Measurements from ENCODE around the gene LSAMP.
"Not testable (repeated sequence)": the region's sequence is repeated elsewhere in the genome, so short reads cannot be mapped to it uniquely, and the experiment has no call there.

The LSAMP gene

DNA sequence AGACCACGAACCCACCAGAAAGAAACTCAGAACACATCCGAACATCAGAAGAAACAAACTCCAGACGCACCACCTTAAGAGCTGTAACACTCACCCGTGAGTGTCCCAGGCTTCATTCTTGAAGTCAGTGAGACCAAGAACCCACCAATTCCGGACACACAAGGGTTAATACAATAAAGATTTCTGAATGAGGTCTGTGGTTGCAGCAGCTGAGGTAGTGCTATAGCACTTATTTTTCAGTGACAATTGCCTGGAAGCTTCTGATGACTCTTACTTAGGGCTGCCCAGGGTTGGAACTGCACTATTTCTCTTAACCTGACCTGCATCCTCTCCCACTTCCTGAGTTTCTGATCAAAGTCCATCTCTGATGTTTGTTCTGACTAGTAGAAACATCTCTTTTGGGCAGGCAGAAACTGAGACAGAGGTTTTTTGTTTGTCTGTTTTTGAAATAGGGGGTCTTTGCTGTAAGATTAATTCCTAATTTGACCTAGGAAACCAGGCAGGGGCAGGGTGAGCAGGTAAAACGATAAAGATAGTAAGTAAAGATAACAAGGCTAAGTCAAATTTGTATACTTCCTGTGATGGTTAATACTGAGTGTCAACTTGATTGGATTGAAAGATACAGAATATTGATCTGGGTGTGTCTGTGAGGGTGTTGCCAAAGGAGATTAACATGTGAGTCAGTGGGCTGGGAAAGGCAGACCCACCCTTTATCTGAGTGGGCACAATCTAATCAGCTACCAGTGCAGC lies 652.9 kb downstream of the LSAMP start:
- no peak for DNase-seq (ENCODE audit: low spot score)

GRCh38 chr3:115791271-115792153 lies 653.8 kb downstream of the LSAMP start:
- DNase-seq (ENCODE audit: low spot score): not testable (repeated sequence)

- DNase-seq (ENCODE audit: low spot score): no peak
Observed at GRCh38 chr3:115790759-115791158, 654.5 kb downstream of the LSAMP start.

DNA sequence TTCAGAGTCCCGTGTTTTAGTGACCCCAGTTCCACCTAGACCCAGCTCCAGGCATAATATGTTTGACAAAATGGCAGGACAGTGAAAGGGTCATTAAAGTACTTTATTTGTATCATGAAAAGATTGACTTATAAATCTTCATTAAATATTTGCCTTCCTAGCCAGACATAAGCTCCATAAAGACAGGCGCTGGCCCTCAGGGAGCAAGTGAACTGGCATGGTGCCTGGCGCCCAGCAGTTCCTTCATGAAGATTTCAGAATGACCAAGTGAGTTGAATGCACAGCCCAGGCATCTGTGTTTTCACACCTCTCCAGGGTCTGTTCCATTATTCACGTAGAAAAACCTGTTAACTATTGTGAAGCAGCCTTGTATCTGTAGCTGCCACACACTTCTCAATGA lies 655.8 kb downstream of the LSAMP start:
- no peak for DNase-seq (ENCODE audit: low spot score)

GRCh38 chr3:115788921-115789470 lies 656.3 kb downstream of the LSAMP start:
- no peak for DNase-seq (ENCODE audit: low spot score)

GRCh38 chr3:115787818-115788217 lies 657.5 kb downstream of the LSAMP start:
- no peak for DNase-seq (ENCODE audit: low spot score)

GRCh38 chr3:115785782-115786181 lies 659.5 kb downstream of the LSAMP start:
- DNase-seq (ENCODE audit: low spot score): no peak

GRCh38 chr3:115784739-115785536 lies 660.3 kb downstream of the LSAMP start:
- DNase-seq (ENCODE audit: low spot score): no peak

DNA sequence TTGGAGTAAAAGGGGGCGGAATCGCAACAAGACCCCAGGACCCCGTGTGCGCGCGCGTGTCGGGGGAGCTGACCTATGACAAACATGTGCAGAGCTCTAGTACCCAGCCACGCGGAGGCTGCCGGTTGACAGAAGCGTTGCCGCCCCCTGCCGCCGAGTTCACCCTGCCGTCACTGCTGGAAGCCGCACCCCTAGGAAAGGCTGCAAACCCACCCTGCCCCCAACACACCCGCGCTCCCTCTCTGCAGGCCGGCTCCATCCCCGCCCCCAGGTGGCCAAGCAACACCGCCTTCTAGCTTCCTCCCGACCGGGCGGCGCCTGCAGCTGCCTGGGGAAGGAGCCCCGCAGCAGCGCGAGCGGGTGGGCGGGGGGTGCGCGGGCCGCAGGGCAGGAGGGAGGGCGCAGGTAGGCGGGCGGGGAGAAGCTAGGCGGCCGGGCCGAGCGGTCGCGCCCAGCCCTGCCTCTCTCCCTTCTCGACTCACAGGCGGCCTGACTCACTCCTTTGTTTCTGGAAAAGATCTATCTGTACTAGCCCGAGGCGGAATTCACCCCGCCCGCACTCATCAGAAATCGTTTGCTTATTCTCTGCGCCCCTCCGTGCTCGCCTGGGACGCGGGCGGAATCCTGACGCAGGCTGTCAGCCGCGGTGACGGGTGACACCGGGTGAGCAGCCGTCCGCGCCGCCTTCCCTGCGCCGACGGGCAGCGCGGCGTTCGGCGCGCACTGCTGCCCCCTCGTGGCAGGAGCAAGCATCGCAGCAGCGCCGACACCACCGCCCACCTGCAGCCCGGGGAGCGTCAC lies 661.1 kb downstream of the LSAMP start:
- DNase-seq (ENCODE audit: low spot score): peak; percentile 94

DNA sequence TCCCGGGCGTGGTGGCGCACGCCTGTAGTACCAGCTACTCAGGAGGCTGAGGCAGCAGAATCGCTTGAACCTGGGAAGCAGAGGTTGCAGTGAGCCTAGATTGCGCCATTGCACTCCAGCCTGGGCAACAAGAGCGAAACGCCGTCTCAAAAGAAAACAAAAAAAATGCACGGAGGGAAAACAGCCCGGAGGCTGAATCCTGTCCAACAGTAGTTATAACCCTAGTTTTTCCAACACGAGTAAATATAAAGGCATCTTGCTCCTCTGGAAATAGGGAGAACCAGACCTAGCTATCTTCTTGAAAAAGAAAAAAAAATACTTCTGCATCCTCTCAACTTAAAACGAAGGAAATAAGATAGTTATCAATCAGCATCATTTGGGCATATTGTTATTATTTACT lies 661.9 kb downstream of the LSAMP start:
- not testable (repeated sequence) for DNase-seq (ENCODE audit: low spot score)

GRCh38 chr3:115779011-115779410 lies 666.3 kb downstream of the LSAMP start:
- DNase-seq (ENCODE audit: low spot score): no peak

DNA sequence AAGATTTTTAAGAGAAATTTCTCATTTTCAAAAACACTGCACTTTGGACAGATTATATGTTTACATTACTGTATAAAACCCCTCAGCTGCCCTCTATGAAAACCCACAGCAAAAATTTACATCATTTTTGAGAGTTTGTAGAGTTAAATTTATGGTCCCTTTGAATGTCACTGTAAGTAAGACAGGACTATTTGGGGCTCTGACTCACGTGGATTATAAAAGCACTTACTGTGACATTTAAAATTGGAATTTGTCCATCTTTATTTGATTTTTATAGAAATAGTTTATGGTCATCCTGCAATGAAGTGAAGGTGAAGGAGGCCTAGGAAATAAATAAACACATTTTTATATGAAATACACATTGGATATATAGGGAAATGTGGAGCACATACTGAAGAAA lies 672.3 kb downstream of the LSAMP start:
- no peak for DNase-seq (ENCODE audit: low spot score)

DNA sequence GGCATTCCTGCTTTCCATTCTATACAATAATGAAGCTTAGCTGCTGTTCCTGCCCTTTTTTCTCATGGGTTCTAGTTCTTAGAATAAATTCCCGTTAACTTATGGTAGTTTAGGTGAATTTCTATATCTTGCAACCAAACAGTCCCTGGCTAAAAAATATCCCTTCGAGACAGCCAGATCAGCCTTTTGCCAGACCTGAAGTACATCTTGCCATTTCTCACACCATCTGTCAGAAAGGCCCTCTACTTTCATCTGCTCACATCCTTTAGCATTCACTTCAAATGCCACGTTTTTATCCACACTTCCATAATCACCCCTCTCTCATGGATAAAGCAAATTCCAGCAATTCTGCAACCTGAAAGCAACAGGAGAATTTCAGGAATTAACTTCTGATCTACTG lies 676.6 kb downstream of the LSAMP start:
- DNase-seq (ENCODE audit: low spot score): no peak

DNA sequence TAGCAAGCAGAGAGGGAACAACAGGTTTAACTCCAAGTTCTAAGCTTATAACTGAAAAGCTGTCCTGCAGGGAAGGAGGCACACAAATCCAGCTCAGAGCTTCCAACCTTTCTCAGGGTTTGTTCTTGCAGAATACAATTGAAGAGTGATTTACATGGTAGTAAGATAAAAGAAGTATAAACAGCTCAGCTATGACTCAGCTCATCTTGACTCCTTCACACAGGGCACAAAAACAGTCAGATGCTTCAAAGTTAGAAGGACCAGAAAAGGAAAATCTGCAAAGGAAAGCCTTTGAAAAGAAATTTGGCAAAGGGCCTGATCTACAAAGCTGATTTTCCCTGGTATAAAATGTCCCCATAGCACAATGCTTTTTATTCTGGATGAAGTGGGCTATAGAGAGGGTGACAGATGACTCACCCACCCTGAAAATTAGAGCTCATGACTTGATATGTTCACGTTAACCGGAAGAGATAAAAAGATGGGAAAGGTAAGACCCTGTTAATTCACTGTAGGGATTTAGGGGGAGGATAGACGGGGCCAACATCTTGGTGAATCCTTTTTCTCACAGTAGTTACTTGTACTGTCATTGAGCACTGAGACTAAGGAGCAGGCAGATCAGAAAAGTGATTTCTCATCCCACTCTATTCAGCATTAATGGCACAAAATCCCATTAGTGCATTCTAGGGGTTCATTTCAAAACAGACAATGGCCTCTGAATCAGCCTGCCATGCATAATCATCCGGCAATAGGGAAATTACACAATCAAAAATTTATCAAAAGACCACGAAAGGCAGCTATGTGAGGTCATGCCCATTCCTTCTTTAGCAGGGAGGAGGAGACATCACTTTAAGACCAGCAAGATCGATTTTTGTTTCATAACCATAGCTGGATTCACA lies 678.5 kb downstream of the LSAMP start:
- no peak for DNase-seq (ENCODE audit: low spot score)

- no peak for DNase-seq (ENCODE audit: low spot score)
Observed at GRCh38 chr3:115761927-115762305, 683.4 kb downstream of the LSAMP start.

DNA sequence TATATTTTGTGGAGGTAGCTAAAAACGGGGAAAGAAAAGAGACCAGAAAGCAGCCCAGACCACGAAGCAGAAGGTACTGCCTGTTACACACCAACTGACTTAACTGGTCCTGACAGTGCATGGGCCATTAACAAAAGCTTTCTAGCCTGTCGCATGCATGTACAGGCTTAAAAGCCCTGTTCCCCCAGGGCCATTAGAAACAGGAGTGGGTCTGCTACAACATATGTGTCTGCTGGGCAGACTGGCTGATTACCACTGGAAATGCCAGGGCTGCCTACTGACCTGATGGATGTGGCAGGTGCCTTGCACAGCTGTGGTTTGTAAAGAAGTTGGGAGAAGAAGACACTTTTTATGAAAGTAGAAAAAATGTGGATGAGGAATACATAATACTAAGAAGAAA lies 684.6 kb downstream of the LSAMP start:
- no peak for DNase-seq (ENCODE audit: low spot score)

GRCh38 chr3:115758076-115758763 lies 687.1 kb downstream of the LSAMP start:
- no peak for DNase-seq (ENCODE audit: low spot score)

DNA sequence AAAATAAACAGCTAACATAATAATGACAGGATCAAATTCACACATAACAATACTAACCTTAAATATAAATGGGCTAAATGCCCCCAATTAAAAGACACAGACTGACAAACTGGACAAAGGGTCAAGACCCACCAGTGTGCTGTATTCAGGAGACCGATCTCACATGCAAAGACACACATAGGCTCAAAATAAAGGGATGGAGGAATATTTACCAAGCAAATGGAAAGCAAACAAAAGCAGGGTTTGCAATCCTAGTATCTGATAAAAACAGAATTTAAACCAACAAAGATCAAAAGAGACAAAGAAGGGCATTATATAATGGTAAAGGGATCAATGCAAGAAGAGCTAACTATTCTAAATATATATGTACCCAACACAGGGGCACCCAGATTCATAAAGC lies 692.3 kb downstream of the LSAMP start:
- not testable (repeated sequence) for DNase-seq (ENCODE audit: low spot score)

All from NAMALWA (cell line).